NCI-H146 treated with DMSO at 0.1 percent for 48 hours (cell line): ENCODE data around the gene AGR2.

ENCODE experiments used
- DNase-seq: peaks from one replicate; lab custom pipeline; 2025; ENCODE audit not compliant: unreplicated experiment; lab: John Stamatoyannopoulos, UW

The AGR2 gene

DNA sequence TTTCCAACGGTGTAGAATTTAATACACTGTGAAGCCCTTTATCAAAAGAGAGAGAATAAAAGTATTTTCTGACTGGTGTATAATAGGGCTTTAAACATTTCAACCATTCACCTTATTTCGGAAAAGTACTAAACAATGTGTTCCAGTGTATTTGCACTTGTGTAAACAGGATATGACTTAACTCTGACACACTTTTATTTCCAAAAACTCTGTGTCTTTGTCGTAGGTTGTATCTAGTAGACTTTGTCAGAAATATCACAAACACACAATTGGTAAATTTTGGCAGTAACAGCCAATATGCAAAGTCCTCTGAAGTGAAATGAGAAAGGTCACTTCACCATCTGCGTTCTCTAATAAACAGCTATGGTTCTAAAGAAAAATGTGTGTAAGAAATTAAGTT lies 61.6 kb downstream of the AGR2 start:
- no peak for DNase-seq

DNA sequence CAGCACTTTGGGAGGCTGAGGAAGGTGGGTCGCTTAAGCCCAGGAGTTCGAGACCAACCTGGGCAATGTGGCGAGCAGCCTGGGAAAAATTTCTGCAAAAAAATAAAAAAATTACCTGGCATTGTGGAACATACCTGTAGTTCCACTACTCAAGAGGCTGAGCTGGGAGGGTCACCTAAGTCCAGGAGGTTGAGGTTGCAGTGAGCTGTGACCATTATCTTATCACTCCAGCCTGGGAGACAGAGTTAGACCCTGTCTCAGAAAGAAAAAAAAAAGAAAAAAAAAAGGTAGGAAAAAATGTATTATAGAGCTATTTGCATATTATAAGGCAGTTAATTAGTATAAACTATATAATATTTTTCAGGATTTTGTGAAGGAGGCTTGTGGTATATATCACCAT lies 62.3 kb downstream of the AGR2 start:
- DNase-seq = no peak
